ENCODE data around the gene PDLIM4.

DNA sequence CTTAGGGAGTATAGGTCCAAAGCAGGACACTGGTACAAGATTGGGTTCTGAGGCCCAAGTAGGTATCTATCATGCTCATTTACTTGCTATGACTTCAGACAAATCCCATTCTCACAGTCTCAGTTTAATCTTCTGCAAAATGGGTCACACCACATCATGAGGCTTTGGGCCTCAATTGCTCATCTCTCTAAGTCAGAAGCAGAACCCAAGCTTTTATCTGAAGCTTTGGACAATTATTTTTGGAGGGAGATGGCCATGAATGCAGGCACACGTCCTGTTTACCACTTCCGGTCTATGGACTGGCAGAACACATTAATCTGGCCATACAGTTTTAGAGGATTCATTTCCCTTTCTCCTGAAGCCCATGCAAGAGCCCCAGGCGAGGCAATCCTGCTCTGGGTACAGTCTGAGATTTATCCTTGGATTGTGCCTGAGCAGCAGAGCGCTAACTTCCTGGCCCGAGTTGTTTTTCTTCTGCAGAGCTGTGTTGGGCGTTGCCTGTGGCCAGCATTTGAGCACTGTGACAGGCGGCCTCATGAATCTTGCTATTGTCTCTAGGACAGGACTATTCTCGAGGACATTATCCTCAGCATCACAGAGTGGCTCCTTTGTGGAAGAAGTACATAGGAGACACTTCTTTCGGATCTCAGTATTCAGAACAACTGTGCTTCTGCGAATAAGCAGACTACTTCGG, 52.8 kb downstream of the PDLIM4 start:
- no peak for TF ChIP-seq CTCF (IDR thresholded peaks at IDR 0.05)
- no peak for TF ChIP-seq ZFX (IDR thresholded peaks at IDR 0.05; ENCODE audit: borderline replicate concordance)

Measured in 22Rv1 (cell line).